Omental fat pad (tissue), 4 donors: ENCODE results near the gene AOPEP. TPM values are rescaled to one million over a fixed set of nuclear protein-coding genes. Genes with fewer than 3 reads are reported as not detected.

Experiments
- ATAC-seq: fragments of 150-250 bp; one replicate; pipeline ENCODE4 v1.9.1; 2016; ENCODE audit warnings: mild to moderate bottlenecking, moderate library complexity; ENCODE audit not compliant: low FRiP score
- DNase-seq: peaks from one replicate; pipeline ENCODE4 v3.0.0-alpha.2; 2019; ENCODE audit warnings: low spot score
- total RNA-seq, 4 donors: library from RNA; depleted of rRNA; stranded (reverse); fragments of >200 nt; gene quantifications; one replicate each; pipeline ENCODE4 v1.1.0, GENCODE V29; 2016
- TF ChIP-seq, protein P1 (sequence below), 3 donors: fragments of 450-650 bp; IDR thresholded peaks; one replicate each; pipeline ENCODE4 v1.5.1; 2016 to 2017; ENCODE audit warnings: antibody characterized with exemption in 3 of 3, mild to moderate bottlenecking in 3 of 3, moderate library complexity in 2 of 3

The AOPEP gene
- total RNA-seq, 4 donors from 2014 or later, result 45.9 to 102 (median 55.1) TPM

DNA sequence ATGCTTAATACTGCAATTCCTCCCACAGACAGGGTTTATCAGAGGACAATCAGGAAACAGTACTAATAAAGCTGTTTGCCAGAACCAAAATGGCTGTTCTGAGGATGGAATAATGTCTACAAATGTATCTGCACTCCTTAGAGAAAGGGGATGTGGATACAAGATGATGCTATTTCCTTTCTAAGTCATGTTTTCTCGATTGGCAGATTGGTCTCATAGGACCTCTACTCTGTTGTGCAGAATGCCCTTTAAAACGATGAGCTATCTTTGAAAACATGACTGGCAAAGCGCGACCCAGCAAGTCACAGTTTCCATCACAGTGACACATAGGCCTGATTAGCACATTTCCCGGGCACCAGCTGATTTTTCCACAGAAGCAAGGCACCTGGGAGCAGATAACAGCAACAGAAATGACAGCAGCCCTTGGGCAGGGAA, 54.0 kb downstream of the AOPEP start:
- ATAC-seq (no peak), DNase-seq (no peak)
- TF ChIP-seq, protein P1, sequence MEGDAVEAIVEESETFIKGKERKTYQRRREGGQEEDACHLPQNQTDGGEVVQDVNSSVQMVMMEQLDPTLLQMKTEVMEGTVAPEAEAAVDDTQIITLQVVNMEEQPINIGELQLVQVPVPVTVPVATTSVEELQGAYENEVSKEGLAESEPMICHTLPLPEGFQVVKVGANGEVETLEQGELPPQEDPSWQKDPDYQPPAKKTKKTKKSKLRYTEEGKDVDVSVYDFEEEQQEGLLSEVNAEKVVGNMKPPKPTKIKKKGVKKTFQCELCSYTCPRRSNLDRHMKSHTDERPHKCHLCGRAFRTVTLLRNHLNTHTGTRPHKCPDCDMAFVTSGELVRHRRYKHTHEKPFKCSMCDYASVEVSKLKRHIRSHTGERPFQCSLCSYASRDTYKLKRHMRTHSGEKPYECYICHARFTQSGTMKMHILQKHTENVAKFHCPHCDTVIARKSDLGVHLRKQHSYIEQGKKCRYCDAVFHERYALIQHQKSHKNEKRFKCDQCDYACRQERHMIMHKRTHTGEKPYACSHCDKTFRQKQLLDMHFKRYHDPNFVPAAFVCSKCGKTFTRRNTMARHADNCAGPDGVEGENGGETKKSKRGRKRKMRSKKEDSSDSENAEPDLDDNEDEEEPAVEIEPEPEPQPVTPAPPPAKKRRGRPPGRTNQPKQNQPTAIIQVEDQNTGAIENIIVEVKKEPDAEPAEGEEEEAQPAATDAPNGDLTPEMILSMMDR (IDR thresholded peaks at IDR 0.05), result no peak

DNA sequence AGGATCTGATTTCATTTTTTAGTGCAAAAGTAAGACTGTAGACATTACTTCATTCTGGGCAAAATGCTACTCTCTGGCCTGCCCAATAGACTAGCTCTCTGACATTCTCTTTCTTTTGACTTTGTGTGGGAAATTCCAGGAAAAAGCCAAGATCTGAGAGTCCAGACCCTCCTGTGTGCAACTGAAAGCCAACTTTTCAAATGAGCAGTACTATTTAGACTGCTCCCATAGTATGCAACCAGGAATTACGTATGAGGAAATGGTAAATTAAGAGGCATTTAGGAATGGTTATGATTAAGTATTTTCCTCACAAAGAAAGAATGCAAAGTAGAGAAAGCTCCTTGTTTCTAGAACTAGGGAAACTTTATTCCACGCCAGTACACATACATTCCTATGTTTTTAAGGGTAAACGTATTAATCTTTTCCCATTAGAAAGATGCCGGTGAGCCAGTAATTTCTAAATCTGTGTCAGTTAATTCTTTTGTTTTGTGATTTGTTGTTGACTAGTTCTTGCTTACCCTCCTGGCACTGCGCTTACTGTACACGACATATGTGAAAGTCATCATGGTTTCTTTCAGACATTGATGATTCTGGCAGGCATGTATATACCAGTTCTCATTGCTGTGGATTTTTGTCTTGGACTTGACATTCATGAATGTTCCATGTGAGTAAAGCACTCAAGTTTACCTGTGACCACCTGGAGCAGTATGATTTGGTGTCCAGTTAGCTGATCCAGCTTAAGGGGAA, 56.0 kb downstream of the AOPEP start:
- TF ChIP-seq, protein P1 (IDR thresholded peaks at IDR 0.05), result no peak
- DNase-seq (no peak), ATAC-seq (peak; percentile 54)

DNA sequence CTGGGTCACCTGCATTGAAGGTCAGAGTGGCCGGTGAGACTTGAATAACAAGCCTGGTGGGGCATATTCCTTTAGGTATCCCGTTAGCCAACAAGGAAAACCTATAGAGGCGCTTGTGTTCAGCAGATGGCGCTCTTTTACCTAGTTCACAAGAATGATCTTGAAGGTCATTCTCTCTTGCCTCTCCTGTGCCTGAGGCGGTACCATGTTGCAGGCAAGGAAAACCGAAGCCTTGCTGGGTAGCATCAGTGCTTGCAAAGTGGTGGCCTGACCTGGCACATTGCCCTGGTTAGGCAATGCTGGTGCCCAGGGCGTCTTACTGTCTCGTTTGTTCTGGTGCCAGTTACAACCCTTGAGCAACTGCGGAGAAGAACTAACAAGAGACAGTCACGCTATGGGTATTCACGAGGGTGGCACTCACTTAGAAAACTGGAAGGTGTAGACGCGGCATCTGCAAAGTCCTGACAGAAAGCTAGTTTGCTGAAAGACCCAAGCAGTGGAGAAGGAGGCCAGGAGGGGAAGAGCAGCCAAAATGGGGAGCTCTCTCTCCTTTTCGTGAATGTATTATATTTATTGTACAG, 56.7 kb downstream of the AOPEP start:
- peak; percentile 92 for ATAC-seq
- TF ChIP-seq, protein P1 (IDR thresholded peaks at IDR 0.05), result no peak

DNA sequence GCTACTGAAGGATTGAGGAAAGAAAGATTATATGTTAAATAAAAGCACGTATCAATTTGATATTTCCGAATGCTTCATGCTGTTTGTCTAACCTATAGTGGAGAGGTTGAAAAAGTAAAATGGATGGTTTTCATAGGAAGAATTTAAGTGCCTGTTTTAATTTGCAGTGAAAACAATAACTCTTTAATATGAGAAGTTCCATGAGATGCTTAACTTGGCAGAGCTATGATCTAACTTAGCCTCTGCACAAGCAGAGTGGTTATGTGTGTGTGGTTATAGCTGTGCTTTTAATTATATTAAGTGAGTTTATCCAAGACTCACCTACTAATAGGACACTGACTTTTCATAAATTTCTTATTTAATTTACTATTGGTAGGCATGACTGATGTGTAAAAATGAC, 57.4 kb downstream of the AOPEP start:
- TF ChIP-seq, protein P1 (IDR thresholded peaks at IDR 0.05), result no peak
- DNase-seq (no peak), ATAC-seq (no peak)

More for the DNA sequence above, 56.7 kb downstream of the AOPEP start:
- peak; percentile 44 for DNase-seq

DNA sequence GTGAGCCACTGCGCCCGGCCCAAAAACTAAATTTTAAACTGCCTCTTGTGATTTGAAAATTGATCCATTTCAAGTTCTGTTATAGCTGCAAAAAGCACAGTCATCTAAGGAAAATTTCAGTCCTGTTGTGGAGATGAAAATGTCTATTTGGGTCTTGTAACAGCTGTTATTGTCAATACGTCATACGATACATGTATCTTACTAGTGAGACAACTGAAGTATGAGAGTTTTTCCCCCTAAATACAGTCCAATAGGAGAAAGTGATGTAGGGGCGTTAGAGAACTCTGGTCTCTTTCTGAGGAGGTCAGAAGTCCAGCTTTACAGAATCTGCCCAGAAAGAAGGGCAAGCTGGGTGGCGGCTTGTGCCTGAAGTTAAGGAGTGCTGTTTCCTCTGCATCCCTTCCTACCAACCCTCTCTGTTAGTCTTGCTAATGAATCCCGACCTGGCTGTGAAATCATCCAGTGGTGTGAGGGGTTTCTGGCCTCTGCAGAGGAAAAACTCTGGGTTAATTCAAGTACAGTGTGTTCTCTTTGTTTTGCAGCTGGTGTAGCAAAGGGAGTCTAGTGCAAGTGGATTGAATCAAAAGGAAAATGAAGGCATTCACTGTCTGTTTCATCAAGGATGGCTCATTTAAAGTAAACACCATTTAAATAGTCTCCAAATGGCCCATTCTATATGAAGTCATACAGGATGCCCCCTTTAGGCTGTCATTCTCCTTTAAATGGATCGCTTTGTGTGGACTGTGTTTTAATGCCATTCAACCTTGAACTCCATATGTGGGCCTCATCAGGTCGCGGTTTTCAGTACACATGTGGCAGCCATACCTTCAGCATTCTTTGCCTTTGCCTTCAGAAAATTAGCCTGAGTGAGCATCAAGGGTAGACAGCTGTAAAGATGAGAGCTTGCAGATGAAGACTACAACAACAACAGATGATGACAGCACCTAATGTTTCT, 59.0 kb downstream of the AOPEP start:
- ATAC-seq, result no peak
- no peak for DNase-seq
- TF ChIP-seq, protein P1 (IDR thresholded peaks at IDR 0.05), result no peak

DNA sequence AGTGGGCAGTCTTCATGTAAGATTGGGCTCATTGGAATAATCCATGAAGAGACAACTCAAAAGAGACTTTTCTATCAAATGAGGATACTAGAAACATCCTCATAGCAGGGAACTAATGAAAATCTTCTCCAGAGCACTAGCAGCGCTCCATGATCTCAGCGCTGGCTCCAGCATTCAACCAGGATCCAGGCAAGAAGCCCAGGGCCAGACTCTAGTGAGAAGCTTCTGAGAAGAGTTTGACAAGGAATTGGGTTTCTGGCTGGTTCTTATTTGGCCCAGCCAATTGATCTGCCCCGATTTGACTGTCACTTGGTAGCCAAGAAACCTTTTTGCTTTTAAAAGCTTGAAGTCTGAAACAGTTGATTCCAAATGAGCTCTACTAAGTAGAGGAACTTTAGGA, 60.1 kb downstream of the AOPEP start:
- ATAC-seq, result no peak
- TF ChIP-seq, protein P1 (IDR thresholded peaks at IDR 0.05), result no peak
- DNase-seq, result no peak
